ENCODE measurements around the gene WTIP. TPM values are rescaled to one million over a fixed set of nuclear protein-coding genes. Genes with fewer than 3 reads are reported as not detected.
"Not testable (repeated sequence)": the region's sequence is repeated elsewhere in the genome, so short reads cannot be mapped to it uniquely, and the experiment has no call there.

Gene WTIP
- 10 to 100 TPM in 2 of 3 donors, 1 to 10 TPM in 1; 2.7 to 21.0 (median 14.8) TPM for polyA plus RNA-seq

GRCh38 chr19:34480971-34481841 lies at the start of gene WTIP:
TSS of gene WTIP (plus strand) at chr19:34481758. CDS start at chr19:34481975, 217 bp downstream.
- peak within 1 kb of the TSS; percentile 52 for H3K27ac ChIP-seq (ENCODE audit: low read depth, low read length)
- 3 to 9% (median 5%) methylated on average over 45 to 94 of the region's 95 CpGs for WGBS, 3 donors

GRCh38 chr19:34432797-34433196 lies 48.8 kb upstream of the WTIP start:
- H3K27ac ChIP-seq (ENCODE audit: low read depth, low read length) = no peak overlapping the region
- 67 to 75% (median 72%) methylated on average over 5 of the region's 5 CpGs for WGBS, 3 donors

- H3K27ac ChIP-seq (ENCODE audit: low read depth, low read length) = no peak overlapping the region
- 85 to 92% (median 89%) methylated on average over 3 of the region's 3 CpGs for WGBS, 3 donors
Observed at GRCh38 chr19:34436716-34437115, 44.8 kb upstream of the WTIP start.

- H3K27ac ChIP-seq (ENCODE audit: low read depth, low read length) = no peak overlapping the region
- WGBS, 3 donors = 92 to 99% (median 97%) methylated on average over 3 of the region's 3 CpGs
Observed at GRCh38 chr19:34448191-34448590, 33.4 kb upstream of the WTIP start.

GRCh38 chr19:34452723-34453122 lies 28.8 kb upstream of the WTIP start:
- H3K27ac ChIP-seq (ENCODE audit: low read depth, low read length) = no peak overlapping the region

GRCh38 chr19:34454091-34454490 lies 27.5 kb upstream of the WTIP start:
- H3K27ac ChIP-seq (ENCODE audit: low read depth, low read length) = no peak overlapping the region
- 90 to 93% (median 92%) methylated on average over 2 of the region's 2 CpGs for WGBS, 3 donors

DNA sequence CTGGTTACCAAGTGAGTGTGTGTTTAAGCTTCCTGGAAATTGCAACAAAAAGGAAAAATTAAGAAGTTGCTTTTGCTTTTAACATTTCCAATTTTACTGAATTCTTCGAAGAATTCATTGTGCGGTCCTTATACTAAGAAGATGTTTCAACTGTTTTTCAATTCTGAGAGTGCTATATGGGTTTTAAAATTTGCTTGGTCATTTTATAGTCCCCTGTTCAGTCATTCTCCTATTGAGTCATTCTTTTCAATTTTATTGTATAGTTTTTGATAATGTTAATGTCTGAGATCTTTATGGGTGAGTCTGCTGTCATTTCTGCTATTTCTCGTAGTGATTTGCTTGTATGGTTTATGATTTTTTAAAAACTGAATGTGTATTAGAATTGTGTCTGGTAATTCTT lies 26.9 kb upstream of the WTIP start:
- H3K27ac ChIP-seq (ENCODE audit: low read depth, low read length) = no peak overlapping the region
- 91 to 99% (median 94%) methylated on average over 3 of the region's 3 CpGs for WGBS, 3 donors

- not testable (repeated sequence) for H3K27ac ChIP-seq (ENCODE audit: low read depth, low read length)
- 90 to 92% (median 92%) methylated on average over 17 of the region's 17 CpGs for WGBS, 3 donors
Observed at GRCh38 chr19:34455783-34456480, 25.6 kb upstream of the WTIP start.

GRCh38 chr19:34457446-34457845 lies 24.1 kb upstream of the WTIP start:
- 67 to 73% (median 69%) methylated on average over 4 of the region's 4 CpGs for WGBS, 3 donors
- H3K27ac ChIP-seq (ENCODE audit: low read depth, low read length) = no peak overlapping the region

DNA sequence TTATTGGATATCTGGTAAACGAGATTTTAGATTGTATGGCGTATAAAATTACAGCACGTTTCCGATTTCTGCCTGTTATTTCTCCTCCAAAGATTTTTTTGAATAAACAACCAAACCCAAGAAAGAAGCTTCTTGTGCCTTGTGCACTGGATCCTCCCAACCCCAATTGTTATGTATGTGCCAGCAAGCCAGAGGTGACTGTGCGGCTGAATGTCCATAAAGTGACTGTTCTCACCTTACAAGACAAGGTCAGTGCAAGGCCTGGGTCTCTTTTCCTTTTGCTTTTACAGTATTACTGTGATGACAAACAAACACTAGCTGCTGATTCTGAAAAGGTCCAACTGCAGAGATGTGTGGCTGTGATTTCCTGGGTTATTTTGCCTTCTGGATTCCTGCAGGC lies 22.9 kb upstream of the WTIP start:
- WGBS, 3 donors = 89 to 94% (median 93%) methylated on average over 5 of the region's 5 CpGs
- no peak overlapping the region for H3K27ac ChIP-seq (ENCODE audit: low read depth, low read length)

DNA sequence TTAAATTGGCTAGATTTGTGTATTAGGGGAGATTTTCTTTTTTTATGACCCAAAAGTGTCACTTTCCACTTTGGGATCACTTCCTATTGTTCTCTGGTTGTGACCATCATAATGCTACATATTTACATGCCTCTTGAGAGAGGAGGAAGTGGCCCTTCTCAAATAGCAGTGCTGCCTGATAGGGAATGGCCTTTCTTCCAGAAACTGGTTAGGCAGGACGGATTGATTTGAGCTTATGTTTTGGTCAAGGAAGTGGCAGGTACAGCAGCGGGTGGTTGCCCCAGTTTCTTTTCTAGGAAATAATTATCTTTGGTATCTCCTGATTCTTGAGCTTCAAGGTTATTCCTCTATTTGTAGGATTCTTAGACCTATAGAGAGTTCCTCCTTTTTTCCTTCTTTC lies 21.9 kb upstream of the WTIP start:
- WGBS, 3 donors = 37 to 95% (median 89%) methylated on average over 2 of the region's 2 CpGs
- H3K27ac ChIP-seq (ENCODE audit: low read depth, low read length) = no peak overlapping the region

DNA sequence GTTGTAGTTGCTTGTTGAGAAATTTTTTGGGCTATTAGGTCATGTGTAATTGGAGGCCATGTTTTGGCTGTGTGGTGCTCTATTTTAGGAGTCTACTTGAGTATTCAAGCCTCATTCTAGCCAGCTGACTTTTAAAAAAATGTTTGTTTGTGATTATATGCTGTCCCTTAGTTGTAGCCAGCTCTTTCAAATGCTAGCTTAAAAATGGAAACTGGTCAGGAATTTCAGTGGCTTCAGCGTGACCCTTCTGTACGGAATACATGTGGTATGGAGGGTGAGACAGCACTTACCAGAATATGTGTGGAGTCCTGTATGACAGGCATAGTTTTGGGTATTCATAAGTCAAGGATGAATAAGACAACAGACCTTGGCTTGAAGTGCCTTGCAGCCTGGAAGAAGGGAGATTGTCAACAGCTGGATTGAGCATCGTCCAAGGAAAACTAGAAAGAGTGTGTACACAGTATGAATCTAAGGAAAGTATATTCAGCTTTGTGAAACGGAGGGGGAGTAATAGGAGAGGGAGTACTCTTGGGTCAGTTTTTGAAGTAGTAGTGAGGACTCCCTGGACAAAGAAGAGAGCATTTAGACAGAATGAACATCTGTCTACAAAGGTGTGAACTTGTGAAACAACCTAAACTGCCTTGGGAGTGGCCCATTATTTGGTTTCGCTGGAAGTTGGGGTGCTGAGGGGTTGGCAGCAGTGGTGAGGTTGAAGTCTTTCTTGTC lies 20.0 kb upstream of the WTIP start:
- no peak overlapping the region for H3K27ac ChIP-seq (ENCODE audit: low read depth, low read length)
- 81 to 88% (median 84%) methylated on average over 5 of the region's 5 CpGs for WGBS, 3 donors

- WGBS, 3 donors = 86 to 98% (median 96%) methylated on average over 4 of the region's 4 CpGs
- H3K27ac ChIP-seq (ENCODE audit: low read depth, low read length) = not testable (repeated sequence)
Observed at GRCh38 chr19:34464785-34465184, 16.8 kb upstream of the WTIP start.

DNA sequence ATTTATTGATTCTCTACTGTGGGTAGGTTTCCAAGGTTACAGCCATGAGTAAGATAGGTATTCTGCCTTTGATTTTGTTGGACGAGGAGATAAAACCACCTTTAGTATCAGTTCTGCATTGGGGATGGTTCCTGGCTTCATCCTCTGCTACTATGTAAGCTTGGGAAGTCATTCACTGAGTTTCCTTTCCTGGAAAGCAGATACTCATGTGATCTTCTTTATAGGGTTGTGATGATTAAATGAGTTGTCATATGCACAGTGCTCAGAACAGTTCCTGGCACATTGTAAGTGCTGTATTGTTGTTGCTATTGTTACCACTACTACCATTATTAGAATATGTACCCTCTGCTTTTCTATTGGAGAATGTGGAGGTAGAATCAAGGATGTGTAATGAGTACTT lies 13.1 kb upstream of the WTIP start:
- WGBS, 3 donors = 66 to 77% (median 67%) methylated on average over 1 of the region's 1 CpG
- no peak overlapping the region for H3K27ac ChIP-seq (ENCODE audit: low read depth, low read length)

- WGBS, 3 donors = 87 to 96% (median 87%) methylated on average over 5 of the region's 5 CpGs
- not testable (repeated sequence) for H3K27ac ChIP-seq (ENCODE audit: low read depth, low read length)
Observed at GRCh38 chr19:34469026-34469425, 12.5 kb upstream of the WTIP start.

- 78 to 88% (median 83%) methylated on average over 8 of the region's 8 CpGs for WGBS, 3 donors
- no peak overlapping the region for H3K27ac ChIP-seq (ENCODE audit: low read depth, low read length)
Observed at GRCh38 chr19:34471906-34472700, 9.5 kb upstream of the WTIP start.

DNA sequence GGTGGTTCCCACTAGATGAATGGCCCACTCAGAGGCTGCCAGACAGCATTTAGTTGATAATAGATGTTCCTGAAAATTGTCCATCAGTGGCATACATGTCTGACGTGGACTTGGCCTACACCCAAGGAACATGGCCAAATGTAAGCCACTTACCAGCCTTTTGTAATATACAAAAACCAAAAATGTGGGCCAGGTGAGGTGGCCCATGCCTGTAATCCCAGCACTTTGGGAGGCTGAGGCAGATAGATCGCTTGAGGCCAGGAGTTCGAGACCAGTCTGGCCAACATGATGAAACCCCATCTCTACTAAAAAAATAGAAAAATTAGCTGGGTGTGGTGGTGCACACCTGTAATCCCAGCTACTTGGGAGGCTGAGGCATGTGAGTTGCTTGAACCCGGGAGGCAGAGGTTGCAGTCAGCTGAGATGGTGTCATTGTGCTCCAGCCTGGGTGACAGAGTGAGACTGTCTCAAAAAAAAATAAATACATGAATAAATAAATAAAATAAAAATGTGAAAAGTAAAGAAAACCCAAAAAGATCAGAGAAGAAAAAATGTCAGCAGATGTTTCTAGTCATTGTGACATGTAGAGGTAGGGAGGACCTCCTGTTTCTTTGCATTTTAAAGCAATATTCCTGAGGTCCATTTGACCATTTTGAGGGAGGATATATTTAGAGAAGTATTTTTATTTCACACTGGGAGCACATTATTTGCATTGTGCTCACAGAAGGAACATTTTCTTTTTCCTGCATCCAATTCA lies 7.1 kb upstream of the WTIP start:
- 79 to 88% (median 83%) methylated on average over 4 of the region's 4 CpGs for WGBS, 3 donors
- H3K27ac ChIP-seq (ENCODE audit: low read depth, low read length) = no peak overlapping the region

Measured in adipose tissue (tissue), 3 donors.